SW480 (cell line): ENCODE data around the gene RBPJ.
"Not testable (repeated sequence)": the region's sequence is repeated elsewhere in the genome, so short reads cannot be mapped to it uniquely, and the experiment has no call there.

Experiments used
- DNase-seq: peaks from one replicate; pipeline ENCODE4 v3.0.0-alpha.2; 2016; ENCODE audit warnings: low spot score

Gene RBPJ

DNA sequence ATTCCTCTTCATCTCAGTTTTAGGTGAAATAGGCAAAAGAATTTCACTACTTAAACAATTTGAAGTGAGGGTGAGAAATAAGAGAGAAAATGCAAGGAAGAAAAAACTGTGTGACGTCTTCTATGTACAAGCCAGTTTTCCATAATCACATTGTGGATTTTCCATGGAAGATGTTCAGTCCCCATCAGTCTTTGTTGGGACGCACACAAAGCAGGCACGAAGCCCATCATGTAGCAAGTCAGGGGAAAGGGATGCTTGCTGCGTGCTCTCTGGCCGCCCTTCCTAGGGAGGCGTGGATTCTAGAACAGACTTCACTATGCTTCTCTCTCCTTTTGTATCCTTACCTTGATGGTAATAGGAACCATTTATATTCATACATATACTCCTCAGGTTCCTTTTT lies 54.7 kb downstream of the RBPJ start:
- DNase-seq, result no peak

DNA sequence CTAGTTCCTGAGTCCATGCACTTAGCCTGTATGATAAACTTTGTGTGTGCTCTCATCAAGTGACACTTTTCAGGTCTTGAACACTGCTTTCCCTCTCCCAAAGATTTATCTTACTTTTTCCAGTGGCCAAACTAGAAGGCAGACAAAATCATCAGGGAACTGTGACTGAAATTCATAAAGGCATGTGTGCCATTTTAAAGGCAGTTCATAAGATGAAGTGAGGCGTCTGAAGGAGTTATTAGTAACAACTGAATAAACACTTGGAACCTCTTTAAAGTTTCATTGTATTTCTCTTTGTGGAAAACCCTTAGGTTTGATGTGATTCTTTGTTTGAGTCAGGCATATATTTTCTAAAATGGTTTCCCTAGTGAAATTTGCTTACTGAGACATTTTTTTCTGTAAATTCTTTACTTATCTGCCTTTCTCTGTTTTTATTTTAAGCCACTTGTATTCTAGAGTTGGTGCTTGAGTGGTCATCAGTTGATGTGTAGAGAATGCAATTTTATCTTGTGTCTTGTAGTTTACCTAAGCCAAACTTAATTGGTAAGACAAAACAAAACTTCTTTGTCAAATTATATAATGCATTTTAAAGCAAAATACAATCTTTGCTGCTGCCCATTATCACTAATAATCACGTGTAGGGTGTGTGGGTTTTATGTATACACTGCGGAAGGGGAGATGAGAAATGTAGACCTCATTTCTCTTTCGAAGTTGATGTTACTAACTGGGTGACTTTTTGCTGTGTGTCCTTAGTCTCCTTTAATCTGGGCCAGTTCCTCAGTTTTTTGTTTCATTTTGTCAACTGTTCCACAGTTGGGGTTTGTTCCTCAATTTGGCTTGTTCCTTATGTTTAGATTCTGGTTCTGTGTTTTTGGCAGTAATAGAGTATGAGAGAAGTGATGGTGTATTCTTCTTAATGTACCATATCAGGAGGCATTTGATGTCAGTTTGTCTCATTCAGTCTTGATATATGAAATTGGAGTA lies 56.8 kb downstream of the RBPJ start:
- no peak for DNase-seq

DNA sequence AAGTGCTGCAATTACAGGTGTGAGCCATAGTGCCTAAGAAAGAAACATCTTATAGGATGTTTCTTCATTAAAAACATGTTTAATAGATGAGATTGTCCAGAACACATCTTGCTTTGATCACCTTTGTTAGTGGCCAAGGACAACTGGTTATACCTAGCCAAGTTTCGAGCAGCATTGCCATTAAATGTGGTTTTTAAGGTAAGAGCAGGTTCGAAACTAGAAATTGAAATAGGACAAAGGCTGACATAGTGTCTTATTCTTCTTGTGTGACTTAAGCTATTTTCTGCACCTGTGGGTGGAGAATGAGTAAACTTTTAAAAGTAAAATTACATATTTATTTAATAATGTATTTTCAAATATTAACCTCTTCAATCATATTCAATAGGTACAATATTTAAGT lies 59.0 kb downstream of the RBPJ start:
- no peak for DNase-seq

GRCh38 chr4:26380740-26381139 lies 59.9 kb downstream of the RBPJ start:
- no peak for DNase-seq

GRCh38 chr4:26384380-26385057 lies 63.7 kb downstream of the RBPJ start:
- DNase-seq, result no peak

DNA sequence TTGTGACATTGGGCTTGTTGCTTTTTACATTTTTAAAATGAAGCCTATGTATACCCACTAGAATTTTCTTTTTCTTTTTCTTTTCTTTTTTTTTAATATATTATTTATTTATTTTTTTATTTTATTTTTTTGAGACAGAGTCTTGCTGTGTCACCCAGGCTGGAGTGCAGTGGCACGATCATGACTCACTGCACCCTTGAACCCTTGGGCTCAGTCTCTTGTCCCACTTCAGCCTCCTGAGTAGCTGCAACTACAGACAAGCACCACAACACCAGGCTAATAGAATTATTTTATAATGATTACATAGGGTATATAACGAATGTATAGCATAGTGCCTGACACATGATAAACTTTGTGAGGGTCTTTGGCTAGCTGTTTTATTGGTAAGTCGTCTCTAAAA lies 64.9 kb downstream of the RBPJ start:
- DNase-seq, result no peak

DNA sequence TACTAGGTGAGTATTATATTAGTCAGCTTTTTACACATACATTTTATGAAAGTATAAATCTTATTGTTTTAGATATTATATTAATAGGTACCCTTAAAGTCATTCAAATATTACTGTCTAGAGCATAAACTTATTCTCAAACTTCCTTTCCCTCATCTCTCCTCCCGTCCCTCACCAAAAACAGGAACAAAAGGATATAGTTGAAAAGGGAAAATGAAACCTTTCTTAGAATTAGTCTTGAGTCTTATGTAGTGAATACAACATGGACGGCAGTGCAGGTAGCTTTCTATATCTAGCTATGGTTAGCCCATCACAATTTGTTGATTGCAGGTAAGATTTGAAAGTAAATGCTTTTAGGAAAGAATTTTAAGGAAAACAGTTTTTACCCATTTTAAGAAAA lies 65.6 kb downstream of the RBPJ start:
- no peak for DNase-seq

- no peak for DNase-seq
These were observed 67.9 kb downstream of the RBPJ start for GRCh38 chr4:26388671-26389070.

DNA sequence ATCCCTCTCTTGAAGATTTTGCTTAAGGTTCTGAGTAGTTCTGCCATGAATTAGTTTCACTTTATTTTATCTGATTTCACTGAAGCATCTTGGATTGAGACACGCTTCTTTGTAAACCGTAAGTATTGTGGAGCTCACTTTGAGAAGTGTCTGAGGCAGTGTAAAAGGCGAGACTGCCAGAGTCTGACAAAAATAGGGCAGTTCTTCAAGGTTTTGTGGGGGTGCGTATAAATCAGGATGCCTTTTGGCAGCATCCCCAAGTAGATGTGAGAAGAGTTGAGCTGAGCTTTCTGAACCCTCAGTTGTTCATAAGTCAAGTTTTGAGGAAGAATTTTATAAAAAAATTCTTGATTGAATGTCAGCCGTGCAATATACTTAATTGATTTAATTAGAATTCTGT lies 76.3 kb downstream of the RBPJ start:
- DNase-seq, result no peak

- no peak for DNase-seq
These were observed 79.3 kb downstream of the RBPJ start for GRCh38 chr4:26400132-26400531.

DNA sequence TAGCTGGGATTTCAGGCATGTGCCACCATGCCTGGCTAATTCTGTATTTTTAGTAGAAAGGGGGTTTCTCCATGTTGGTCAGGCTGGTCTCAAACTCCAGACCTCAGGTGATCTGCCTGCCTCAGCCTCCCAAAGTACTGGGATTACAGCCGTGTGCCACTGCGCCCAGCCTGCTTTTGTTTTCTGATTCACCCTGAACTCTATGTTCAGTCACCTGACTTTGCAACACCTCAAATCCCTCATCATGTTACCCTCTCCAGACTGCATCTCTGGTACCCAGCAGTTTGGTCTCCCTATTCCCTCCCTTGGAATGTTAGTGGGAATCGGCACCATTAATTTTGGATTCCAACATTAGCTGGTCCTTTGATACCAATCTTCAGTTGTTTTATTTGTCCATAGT lies 81.2 kb downstream of the RBPJ start:
- DNase-seq, result not testable (repeated sequence)

DNA sequence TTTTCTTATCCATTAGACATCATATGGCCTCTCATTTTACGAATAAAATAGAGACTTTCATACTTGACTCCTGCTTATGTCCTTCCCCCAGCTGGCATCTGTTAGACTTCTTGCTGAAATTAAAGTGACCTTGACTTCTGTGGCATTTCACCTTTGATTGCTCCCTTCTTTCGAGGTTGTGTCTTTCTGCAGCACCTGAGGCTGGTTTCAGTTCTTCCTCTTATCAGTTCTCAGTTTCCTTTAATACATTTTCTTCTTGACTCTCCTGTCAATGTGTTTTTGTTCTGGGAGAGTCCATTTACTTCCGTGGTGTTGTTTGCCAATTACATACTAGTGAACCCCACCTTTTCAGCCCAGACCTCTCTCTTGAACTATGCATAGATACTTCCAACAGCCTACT lies 81.6 kb downstream of the RBPJ start:
- DNase-seq, result no peak

GRCh38 chr4:26404743-26405206 lies 84.0 kb downstream of the RBPJ start:
- no peak for DNase-seq

- DNase-seq, result no peak
These were observed 85.6 kb downstream of the RBPJ start for GRCh38 chr4:26406346-26406975.

- DNase-seq, result no peak
These were observed 86.7 kb downstream of the RBPJ start for GRCh38 chr4:26407476-26407875.

DNA sequence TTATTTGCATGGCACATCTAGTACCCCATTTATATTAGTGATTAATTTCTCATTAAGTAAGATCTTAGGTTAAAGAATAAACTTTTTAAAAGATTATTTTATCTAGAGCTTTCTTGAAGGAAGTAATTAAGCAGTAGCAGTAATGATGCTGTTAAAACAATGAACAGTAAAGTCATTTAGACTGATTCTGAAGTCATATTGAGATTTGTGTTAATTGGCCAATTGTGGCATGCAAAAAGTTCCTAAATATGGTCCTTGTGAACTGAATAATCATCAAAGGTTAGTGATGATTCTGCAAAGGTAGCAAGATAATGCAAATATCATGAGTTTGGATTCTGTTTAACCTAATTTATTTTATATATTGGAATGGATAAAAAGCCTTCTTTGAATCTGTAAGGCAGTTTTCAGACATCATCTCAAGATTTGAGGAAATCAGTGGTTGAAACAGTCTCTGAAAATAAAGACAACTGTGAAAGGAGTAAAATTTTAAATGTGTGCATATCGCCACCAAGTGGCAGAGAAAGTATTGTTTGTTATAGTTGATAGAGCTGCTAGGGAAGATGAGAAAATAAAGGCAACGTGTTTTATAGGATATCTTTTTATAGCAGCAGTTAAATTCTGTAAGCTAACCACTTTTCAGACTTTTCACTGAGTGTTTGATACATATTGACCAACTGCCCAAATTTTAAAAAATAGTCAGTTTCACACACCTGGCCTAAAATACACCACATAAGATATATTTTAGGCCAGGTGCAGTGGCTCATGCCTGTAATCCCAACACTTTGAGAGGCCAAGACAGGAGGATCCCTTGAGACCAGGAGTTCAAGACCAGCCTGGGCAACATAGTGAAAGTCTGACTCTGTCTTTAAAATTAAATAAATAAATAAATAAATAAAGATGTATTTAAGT lies 89.8 kb downstream of the RBPJ start:
- DNase-seq, result peak; percentile 43

GRCh38 chr4:26412381-26413372 lies 91.9 kb downstream of the RBPJ start:
- DNase-seq, result no peak

- no peak for DNase-seq
These were observed 92.8 kb downstream of the RBPJ start for GRCh38 chr4:26413582-26413981.

GRCh38 chr4:26418107-26418506 lies 97.3 kb downstream of the RBPJ start:
- DNase-seq, result no peak

- no peak for DNase-seq
These were observed 98.0 kb downstream of the RBPJ start for GRCh38 chr4:26418850-26419249.
